Measurements from ENCODE around the gene RSPH1. TPM values are rescaled to one million over a fixed set of nuclear protein-coding genes. Genes with fewer than 3 reads are reported as not detected.

The RSPH1 gene
- total RNA-seq, 4 donors from 2014 or later: 0.81 to 3.2 (median 2.0) TPM

DNA sequence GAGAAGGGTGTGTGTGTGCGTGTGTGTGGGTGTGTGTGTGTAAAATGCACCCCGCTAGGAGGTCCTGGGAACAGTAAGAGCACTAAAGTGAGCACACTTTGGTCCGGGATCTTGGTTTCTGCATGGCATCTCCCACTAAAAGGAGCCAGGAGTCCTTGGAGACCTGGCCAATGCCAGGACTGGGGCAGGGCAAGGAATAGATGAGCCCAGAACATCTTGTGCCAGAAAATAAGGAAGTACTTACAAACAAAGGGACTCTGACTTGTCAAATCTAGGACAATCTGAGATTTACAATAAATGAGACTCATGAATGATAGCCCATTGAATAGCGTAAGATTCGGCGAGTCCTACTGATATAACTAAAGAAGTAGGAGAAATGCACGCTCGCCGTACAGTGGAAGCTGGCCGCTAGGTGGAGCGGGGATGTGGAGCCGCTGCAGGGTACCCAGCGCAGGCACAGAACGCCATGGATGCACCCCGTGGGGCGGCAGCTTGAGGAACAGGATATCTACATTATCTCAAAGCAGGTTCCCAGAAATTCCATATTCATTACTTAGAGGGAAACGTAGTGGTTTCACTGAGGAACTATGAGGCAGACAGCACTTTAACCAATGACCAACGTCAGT is 24.7 kb upstream of the RSPH1 start:
- TF ChIP-seq, protein P1, sequence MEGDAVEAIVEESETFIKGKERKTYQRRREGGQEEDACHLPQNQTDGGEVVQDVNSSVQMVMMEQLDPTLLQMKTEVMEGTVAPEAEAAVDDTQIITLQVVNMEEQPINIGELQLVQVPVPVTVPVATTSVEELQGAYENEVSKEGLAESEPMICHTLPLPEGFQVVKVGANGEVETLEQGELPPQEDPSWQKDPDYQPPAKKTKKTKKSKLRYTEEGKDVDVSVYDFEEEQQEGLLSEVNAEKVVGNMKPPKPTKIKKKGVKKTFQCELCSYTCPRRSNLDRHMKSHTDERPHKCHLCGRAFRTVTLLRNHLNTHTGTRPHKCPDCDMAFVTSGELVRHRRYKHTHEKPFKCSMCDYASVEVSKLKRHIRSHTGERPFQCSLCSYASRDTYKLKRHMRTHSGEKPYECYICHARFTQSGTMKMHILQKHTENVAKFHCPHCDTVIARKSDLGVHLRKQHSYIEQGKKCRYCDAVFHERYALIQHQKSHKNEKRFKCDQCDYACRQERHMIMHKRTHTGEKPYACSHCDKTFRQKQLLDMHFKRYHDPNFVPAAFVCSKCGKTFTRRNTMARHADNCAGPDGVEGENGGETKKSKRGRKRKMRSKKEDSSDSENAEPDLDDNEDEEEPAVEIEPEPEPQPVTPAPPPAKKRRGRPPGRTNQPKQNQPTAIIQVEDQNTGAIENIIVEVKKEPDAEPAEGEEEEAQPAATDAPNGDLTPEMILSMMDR (IDR thresholded peaks at IDR 0.05): no peak
- TF ChIP-seq POLR2A (IDR thresholded peaks at IDR 0.05): no peak
- TF ChIP-seq EP300 (IDR thresholded peaks at IDR 0.05): no peak
- no peak for TF ChIP-seq POLR2AphosphoS5 (IDR thresholded peaks at IDR 0.05)
- 88% methylated on average over 18 of the region's 18 CpGs for WGBS
- H3K36me3 ChIP-seq: peaks cover 6% of the 10 kb centered on the region
- DNase-seq (ENCODE audit: low spot score in 2 of 2): peak in 1 of 2 donors; percentile 49
- peaks cover 12% of the 10 kb centered on the region for H3K4me1 ChIP-seq
- no peaks in the 10 kb centered on the region for H3K9me3 ChIP-seq
- H3K27ac ChIP-seq: no peak overlapping the region
- no peak overlapping the region for H3K4me3 ChIP-seq
- H3K27me3 ChIP-seq: no peaks in the 10 kb centered on the region

DNA sequence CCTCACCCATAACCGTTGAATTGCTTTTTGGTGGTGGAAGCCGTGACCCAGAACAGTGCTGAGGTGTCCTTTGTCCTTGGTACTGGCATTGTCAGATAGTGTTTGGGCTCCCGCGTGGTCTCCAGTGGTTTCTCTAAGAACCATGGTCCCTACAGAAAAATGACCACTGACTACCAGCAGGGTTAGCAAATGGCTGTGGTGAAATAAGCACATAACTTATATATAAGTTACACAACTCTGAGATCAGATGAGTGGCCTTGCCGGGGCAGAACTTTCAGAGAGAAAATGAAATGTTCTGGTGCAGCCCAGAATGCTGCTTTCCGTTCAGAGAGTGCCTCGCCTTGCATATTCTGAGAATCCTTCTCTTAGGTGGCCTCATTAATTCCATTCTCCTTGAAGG is 22.6 kb upstream of the RSPH1 start:
- 90% methylated on average over 7 of the region's 7 CpGs for WGBS
- Histone ChIP-seq H3K4me1 (peaks cover 22% of the 10 kb centered on the region), H3K9me3 (no peaks in the 10 kb centered on the region), H3K36me3 (peaks cover 6% of the 10 kb centered on the region), H3K27me3 (no peaks in the 10 kb centered on the region), H3K27ac (no peak overlapping the region), H3K4me3 (no peak overlapping the region)
- DNase-seq (ENCODE audit: low spot score in 2 of 2): peak in 1 of 2 donors; percentile 8
- TF ChIP-seq POLR2AphosphoS5 (IDR thresholded peaks at IDR 0.05) (no peak), POLR2A (IDR thresholded peaks at IDR 0.05) (no peak), EP300 (IDR thresholded peaks at IDR 0.05) (no peak)
- TF ChIP-seq, protein P1 (IDR thresholded peaks at IDR 0.05): no peak

DNA sequence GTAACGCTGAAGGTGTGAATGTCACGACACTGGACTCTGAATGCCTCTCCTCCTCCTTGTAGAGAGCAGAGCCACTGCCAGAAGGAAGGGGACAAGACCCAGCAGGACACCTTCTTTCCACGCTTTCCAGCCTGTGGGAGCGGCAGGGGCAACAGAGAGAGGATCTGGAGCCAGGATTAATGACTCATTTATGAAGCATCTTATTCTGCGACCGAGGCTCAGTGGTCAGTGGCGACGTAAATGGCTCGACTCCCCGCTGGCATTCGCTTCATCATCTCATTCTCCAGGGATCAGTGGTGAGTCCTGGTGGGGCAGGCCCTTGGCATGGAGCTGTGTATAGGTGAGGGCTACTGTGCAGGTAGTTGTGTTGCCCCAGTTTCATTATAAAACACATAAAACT is 22.2 kb upstream of the RSPH1 start:
- Histone ChIP-seq H3K27me3 (no peaks in the 10 kb centered on the region), H3K9me3 (no peaks in the 10 kb centered on the region), H3K36me3 (peaks cover 6% of the 10 kb centered on the region), H3K4me3 (no peak overlapping the region), H3K4me1 (peaks cover 24% of the 10 kb centered on the region), H3K27ac (no peak overlapping the region)
- TF ChIP-seq, protein P1 (IDR thresholded peaks at IDR 0.05): no peak
- TF ChIP-seq EP300 (IDR thresholded peaks at IDR 0.05): no peak
- TF ChIP-seq POLR2AphosphoS5 (IDR thresholded peaks at IDR 0.05): no peak
- TF ChIP-seq POLR2A (IDR thresholded peaks at IDR 0.05): no peak
- 80% methylated on average over 11 of the region's 11 CpGs for WGBS
- DNase-seq (ENCODE audit: low spot score in 2 of 2): peak in 1 of 2 donors; percentile 45

DNA sequence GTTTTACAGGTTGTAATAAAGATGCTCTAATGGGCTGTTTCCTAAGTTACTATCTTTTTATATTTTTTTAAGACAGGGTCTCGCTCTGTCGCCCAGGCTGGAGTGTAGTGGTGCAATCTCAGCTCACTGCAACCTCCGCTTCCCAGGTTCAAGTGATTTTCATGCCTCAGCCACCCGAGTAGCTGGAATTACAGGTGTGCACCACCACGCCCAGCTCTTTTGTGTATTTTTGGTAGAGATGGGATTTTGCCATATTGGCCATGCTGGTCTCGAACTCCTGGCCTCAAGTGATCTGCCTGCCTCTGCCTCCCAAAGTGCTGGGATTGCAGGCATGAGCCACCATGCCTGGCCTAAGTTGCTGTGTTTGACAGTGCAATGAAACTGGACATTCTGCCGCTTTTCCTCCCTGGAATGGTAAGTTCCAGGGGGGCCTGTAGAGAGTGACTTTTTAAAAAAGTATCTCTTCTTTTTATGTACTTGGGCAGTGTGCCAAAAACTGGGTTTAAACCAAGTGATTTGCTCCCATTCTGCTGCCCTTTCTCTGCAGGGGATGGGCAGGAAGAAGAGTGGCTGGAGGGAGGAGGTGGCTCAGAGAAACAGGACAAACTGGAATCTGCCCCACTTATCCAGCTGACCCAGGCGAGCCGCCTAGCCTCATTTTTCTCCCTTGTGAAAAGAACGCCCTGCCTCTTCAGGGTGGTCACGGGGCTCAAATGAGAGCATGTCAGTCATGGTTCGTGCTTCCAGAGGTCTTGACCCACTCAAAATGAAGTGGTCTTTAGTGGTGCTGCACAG is 19.9 kb upstream of the RSPH1 start:
- peaks cover 6% of the 10 kb centered on the region for H3K36me3 ChIP-seq
- DNase-seq (ENCODE audit: low spot score in 2 of 2): peak in 1 of 2 donors; percentile 75
- peaks cover 26% of the 10 kb centered on the region for H3K4me1 ChIP-seq
- no peak overlapping the region for H3K27ac ChIP-seq
- H3K27me3 ChIP-seq: no peaks in the 10 kb centered on the region
- WGBS: 88% methylated on average over 12 of the region's 12 CpGs
- peak overlapping the region; percentile 95 for H3K4me3 ChIP-seq
- no peak for TF ChIP-seq POLR2AphosphoS5 (IDR thresholded peaks at IDR 0.05)
- TF ChIP-seq EP300 (IDR thresholded peaks at IDR 0.05): no peak
- TF ChIP-seq POLR2A (IDR thresholded peaks at IDR 0.05): no peak
- TF ChIP-seq, protein P1 (IDR thresholded peaks at IDR 0.05): no peak
- H3K9me3 ChIP-seq: no peaks in the 10 kb centered on the region

DNA sequence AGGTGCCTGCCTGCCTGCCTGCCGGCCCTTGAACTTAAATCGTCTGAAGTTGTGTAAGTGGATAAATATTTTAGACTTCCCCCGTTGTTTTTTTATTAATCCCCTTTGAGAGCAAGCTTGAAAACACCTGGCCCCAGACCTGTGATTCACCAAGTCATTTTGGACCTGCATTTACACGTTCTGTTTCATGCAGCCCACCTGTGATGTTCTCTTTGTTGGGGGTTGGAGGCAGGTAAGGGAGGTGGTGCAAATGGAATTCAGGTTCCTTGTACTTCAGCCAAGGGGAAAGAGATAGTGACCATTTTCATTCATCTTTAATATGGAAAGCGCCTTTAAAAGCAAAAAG is 18.8 kb upstream of the RSPH1 start:
- no peak for TF ChIP-seq POLR2AphosphoS5 (IDR thresholded peaks at IDR 0.05)
- no peak for TF ChIP-seq POLR2A (IDR thresholded peaks at IDR 0.05)
- TF ChIP-seq, protein P1 (IDR thresholded peaks at IDR 0.05): no peak
- no peak for TF ChIP-seq EP300 (IDR thresholded peaks at IDR 0.05)
- Histone ChIP-seq H3K9me3 (no peaks in the 10 kb centered on the region), H3K4me1 (peaks cover 26% of the 10 kb centered on the region), H3K27ac (peak overlapping the region; percentile 82), H3K27me3 (no peaks in the 10 kb centered on the region), H3K36me3 (peaks cover 6% of the 10 kb centered on the region), H3K4me3 (peak overlapping the region; percentile 95)
- WGBS: 27% methylated on average over 5 of the region's 5 CpGs
- DNase-seq (ENCODE audit: low spot score in 2 of 2): no peak
